B cell (primary cell): ENCODE results near the gene NUDT16L1. TPM values are rescaled to one million over a fixed set of nuclear protein-coding genes. Genes with fewer than 3 reads are reported as not detected.

Experiments
- ATAC-seq: fragments of 200-7000 bp; cut with Tn5 transposase; one replicate; pipeline ENCODE4 v1.10.0; 2021; ENCODE audit warnings: low read depth, mild to moderate bottlenecking, moderate number of reproducible peaks, moderate library complexity
- CTCF ChIA-PET: fragments of 350-600 bp; sonication (Branson Sonifier 250); formaldehyde crosslinking; loops from one replicate; lab custom pipeline; 2021; ENCODE audit warnings: antibody characterized with exemption, inconsistent platforms; lab: Charles Lee
- POLR2A ChIA-PET: fragments of 350-600 bp; sonication (Branson Sonifier 250); formaldehyde crosslinking; loops from one replicate; lab custom pipeline; 2021; ENCODE audit warnings: antibody characterized with exemption; lab: Charles Lee
- DNase-seq: peaks from one replicate; pipeline ENCODE4 v3.0.0; 2013
- H2AFZ ChIP-seq: 2 replicates; pipeline ENCODE4 v1.6.1; 2012; ENCODE audit warnings: mild to moderate bottlenecking, low read depth, low read length; ENCODE audit not compliant: insufficient read depth, poor library complexity, severe bottlenecking
- H3K27ac ChIP-seq, 2 donors: 1 replicate in 1 of 2; 2 replicates in 1 of 2; pipeline ENCODE4 v1.5.1; 2012 to 2013; ENCODE audit warnings: low read length in 2 of 2, mild to moderate bottlenecking in 2 of 2, moderate library complexity in 1 of 2
- H3K27me3 ChIP-seq, 4 experiments: fragments of 200-600 bp in 1 of 4; sonication (generic) in 1 of 4; replicated peaks in 1 of 4; 1 replicate in 2 of 4; 2 replicates in 2 of 4; pipeline versions ENCODE4 v1.6.1 to v1.7.0; 2013 to 2016; ENCODE audit warnings: low read length in 3 of 4, mild to moderate bottlenecking in 2 of 4, mixed read lengths in 1 of 4, moderate library complexity in 1 of 4; ENCODE audit not compliant: insufficient read depth in 4 of 4, control insufficient read depth in 3 of 4; ENCODE audit errors: control extremely low read depth in 1 of 4
- H3K36me3 ChIP-seq, 2 experiments: replicated peaks in 1 of 2; 1 replicate in 1 of 2; 2 replicates in 1 of 2; pipeline versions ENCODE4 v1.6.1 to v1.7.1; 2013; ENCODE audit warnings: low read length in 1 of 2; ENCODE audit not compliant: insufficient read depth in 2 of 2, control insufficient read depth in 1 of 2; ENCODE audit errors: control extremely low read depth in 1 of 2, extremely low read depth in 1 of 2
- H3K4me1 ChIP-seq, 2 donors: fragments of 200-600 bp in 1 of 2; sonication (generic) in 1 of 2; 1 replicate in 1 of 2; 2 replicates in 1 of 2; pipeline versions ENCODE4 v1.5.1 to v1.6.1; 2013 to 2017; ENCODE audit warnings: low read length in 2 of 2; ENCODE audit not compliant: control insufficient read depth in 2 of 2, insufficient read depth in 2 of 2
- H3K4me2 ChIP-seq: replicated peaks from 2 replicates; pipeline ENCODE3; 2012; ENCODE audit warnings: mild to moderate bottlenecking, low read depth, low read length; ENCODE audit not compliant: poor library complexity, severe bottlenecking
- H3K4me3 ChIP-seq, 5 experiments: fragments of 200-600 bp in 1 of 5; sonication (generic) in 1 of 5; 1 replicate in 3 of 5; 2 replicates in 2 of 5; pipeline versions ENCODE4 v1.5.1 to v1.7.0; 2011 to 2016; ENCODE audit warnings: low read length in 4 of 5, mild to moderate bottlenecking in 4 of 5, low read depth in 2 of 5, control low read depth in 1 of 5, moderate library complexity in 1 of 5; ENCODE audit not compliant: insufficient read depth in 1 of 5; ENCODE audit errors: control extremely low read depth in 1 of 5, extremely low read depth in 1 of 5
- H3K79me2 ChIP-seq: fragments of 200-600 bp; sonication (generic); one replicate; pipeline ENCODE4 v1.6.0; 2016; ENCODE audit warnings: low read length; ENCODE audit not compliant: control insufficient read depth, insufficient read depth
- H3K9ac ChIP-seq: fragments of 200-600 bp; sonication (generic); 2 replicates; pipeline ENCODE4 v1.6.1; 2017; ENCODE audit warnings: mild to moderate bottlenecking, low read length, moderate library complexity
- H3K9me3 ChIP-seq, 3 donors: one replicate each; pipeline versions ENCODE4 v1.6.1 to v1.7.1; 2013; ENCODE audit warnings: low read length in 2 of 3; ENCODE audit not compliant: control insufficient read depth in 2 of 3, insufficient read depth in 1 of 3; ENCODE audit errors: control extremely low read depth in 1 of 3
- H4K20me1 ChIP-seq: 2 replicates; pipeline ENCODE4 v1.6.0; 2012; ENCODE audit warnings: mild to moderate bottlenecking, low read length; ENCODE audit not compliant: insufficient read depth, control insufficient read depth, poor library complexity, severe bottlenecking
- H3K27ac Mint-ChIP-seq: one replicate; pipeline ENCODE4 v1.8.0; 2021; ENCODE audit warnings: mixed read lengths
- H3K27me3 Mint-ChIP-seq: one replicate; pipeline ENCODE4 v1.8.0; 2021; ENCODE audit warnings: mixed read lengths
- H3K4me1 Mint-ChIP-seq: one replicate; pipeline ENCODE4 v1.8.0; 2021; ENCODE audit warnings: mixed read lengths
- H3K4me3 Mint-ChIP-seq: one replicate; pipeline ENCODE4 v1.8.0; 2021; ENCODE audit warnings: mixed read lengths
- H3K9me3 Mint-ChIP-seq: one replicate; pipeline ENCODE4 v1.8.0; 2022; ENCODE audit warnings: mixed read lengths; ENCODE audit not compliant: insufficient read depth
- EZH2 ChIP-seq: IDR thresholded peaks from 2 replicates; pipeline ENCODE4 v1.6.1; 2012; ENCODE audit warnings: borderline replicate concordance, low read depth, mild to moderate bottlenecking, moderate library complexity, low read length; ENCODE audit not compliant: insufficient read depth, poor library complexity, severe bottlenecking
- WGBS: methylation state at CpG from one replicate; pipeline ENCODE4 v1.1.5; 2013; ENCODE audit warnings: missing lambda C conversion rate; ENCODE audit not compliant: insufficient coverage; 5-methylcytosine and 5-hydroxymethylcytosine counted together
- intact Hi-C: fragments of 100-400 bp; cut with micrococcal nuclease; formaldehyde crosslinking; loops from one replicate; pipeline ENCODE4 v1.10.0; 2022
- polyA plus RNA-seq: library from polyadenylated mRNA; depleted of rRNA; stranded (reverse); fragments of >200 nt; gene quantifications from 2 replicates; pipeline ENCODE4 v1.2.3, GENCODE V29; 2012
- total RNA-seq, 2 donors: library from RNA; stranded (reverse); fragments of 120-200 nt in 1 of 2; gene quantifications; 1 replicate in 1 of 2; 2 replicates in 1 of 2; pipeline versions ENCODE4 v1.2.3 to v1.2.4, GENCODE V29; 2013 to 2022
- TF ChIP-seq, protein P1 (sequence below): fragments of 200-600 bp; IDR thresholded peaks from one replicate; pipeline ENCODE4 v1.8.0; 2022; ENCODE audit warnings: antibody characterized with exemption, mild to moderate bottlenecking

Gene NUDT16L1
- total and polyA plus RNA-seq, 2 donors (not counting 1 experiment from before 2014, with no cell fraction given): 38.5 to 59.2 TPM

DNA sequence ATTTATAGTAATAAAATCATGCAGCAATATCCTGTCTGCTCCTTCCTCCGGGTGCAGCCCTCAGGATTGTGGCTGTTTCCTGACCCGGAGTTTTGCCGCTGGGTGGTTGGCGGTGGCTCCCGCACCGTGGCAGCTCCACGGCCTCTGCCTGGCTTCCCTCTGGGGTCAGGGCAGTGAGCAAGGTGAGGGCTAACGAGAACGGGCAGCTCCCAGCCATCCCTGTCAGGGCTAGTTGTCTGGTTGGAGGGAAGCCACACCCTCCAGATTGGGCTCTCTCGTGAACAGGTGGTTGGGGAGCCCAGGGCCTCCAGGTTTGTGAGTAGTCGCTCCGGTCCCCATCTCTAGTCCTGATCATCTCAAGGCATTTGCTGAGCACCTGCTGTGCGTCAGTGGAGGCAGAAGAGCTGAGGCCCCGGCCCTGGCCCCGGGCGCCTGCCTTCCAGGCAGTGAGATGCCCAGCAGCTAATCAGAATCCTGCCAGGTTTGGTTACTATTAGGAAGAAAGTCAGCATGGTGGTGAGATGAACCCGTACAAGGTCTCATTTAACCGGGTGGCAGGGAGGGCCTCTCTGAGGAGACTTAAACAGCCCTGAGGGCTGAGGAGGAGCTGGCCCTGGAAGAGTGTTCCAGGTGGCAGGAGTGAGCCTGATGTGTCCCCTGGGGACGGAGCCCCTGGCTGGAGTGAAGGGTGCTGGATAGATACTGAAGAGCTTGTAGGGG lies 2.3 kb upstream of the NUDT16L1 start:
- 86% methylated on average over 18 of the region's 19 CpGs for WGBS
- Histone ChIP-seq H3K4me1 (peaks cover 15 to 19% of the 10 kb centered on the region in 2 donors), H3K4me3 (no peak overlapping the region), H3K9me3 (no peaks in the 10 kb centered on the region), H3K9ac (no peak overlapping the region), H3K27me3 (no peaks in the 10 kb centered on the region), H4K20me1 (peaks cover 13% of the 10 kb centered on the region), H3K4me2 (no peak overlapping the region), H3K36me3 (peaks cover 0 to 20% of the 10 kb centered on the region in 2 experiments), H2AFZ (no peak overlapping the region), H3K79me2 (peaks cover 16% of the 10 kb centered on the region), H3K27ac (no peak overlapping the region)
- ATAC-seq (no peak), DNase-seq (no peak)
- Mint-ChIP-seq H3K4me3 (peak overlapping the region; percentile 49), H3K27ac (no peak overlapping the region), H3K9me3 (no peaks in the 10 kb centered on the region), H3K4me1 (peaks cover 22% of the 10 kb centered on the region), H3K27me3 (no peaks in the 10 kb centered on the region)
- intact Hi-C loops: loop anchor here (5.0 kb wide), 2 partner anchors 384 to 419 kb away; partner anchors contain the start of gene TFAP4
- TF ChIP-seq EZH2: no peak
- TF ChIP-seq, protein P1, sequence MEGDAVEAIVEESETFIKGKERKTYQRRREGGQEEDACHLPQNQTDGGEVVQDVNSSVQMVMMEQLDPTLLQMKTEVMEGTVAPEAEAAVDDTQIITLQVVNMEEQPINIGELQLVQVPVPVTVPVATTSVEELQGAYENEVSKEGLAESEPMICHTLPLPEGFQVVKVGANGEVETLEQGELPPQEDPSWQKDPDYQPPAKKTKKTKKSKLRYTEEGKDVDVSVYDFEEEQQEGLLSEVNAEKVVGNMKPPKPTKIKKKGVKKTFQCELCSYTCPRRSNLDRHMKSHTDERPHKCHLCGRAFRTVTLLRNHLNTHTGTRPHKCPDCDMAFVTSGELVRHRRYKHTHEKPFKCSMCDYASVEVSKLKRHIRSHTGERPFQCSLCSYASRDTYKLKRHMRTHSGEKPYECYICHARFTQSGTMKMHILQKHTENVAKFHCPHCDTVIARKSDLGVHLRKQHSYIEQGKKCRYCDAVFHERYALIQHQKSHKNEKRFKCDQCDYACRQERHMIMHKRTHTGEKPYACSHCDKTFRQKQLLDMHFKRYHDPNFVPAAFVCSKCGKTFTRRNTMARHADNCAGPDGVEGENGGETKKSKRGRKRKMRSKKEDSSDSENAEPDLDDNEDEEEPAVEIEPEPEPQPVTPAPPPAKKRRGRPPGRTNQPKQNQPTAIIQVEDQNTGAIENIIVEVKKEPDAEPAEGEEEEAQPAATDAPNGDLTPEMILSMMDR: no peak
- ChIA-PET CTCF (no interaction called here), POLR2A (no interaction called here)
